Rectal smooth muscle tissue (tissue), 1 donor: ENCODE results near the gene LIN54.

Source experiments
- H3K27ac ChIP-seq: one replicate; pipeline ENCODE4 v1.7.0; 2013; ENCODE audit warnings: low read depth, low read length, inconsistent platforms
- H3K27me3 ChIP-seq: one replicate; pipeline ENCODE4 v1.7.0; 2013; ENCODE audit warnings: low read length; ENCODE audit not compliant: control insufficient read depth, insufficient read depth
- H3K36me3 ChIP-seq: one replicate; pipeline ENCODE4 v1.7.0; 2013; ENCODE audit warnings: low read length; ENCODE audit not compliant: control insufficient read depth, insufficient read depth
- H3K4me1 ChIP-seq: one replicate; pipeline ENCODE4 v1.7.0; 2013; ENCODE audit warnings: low read length; ENCODE audit not compliant: control insufficient read depth, insufficient read depth
- H3K4me3 ChIP-seq: one replicate; pipeline ENCODE4 v1.7.0; 2013; ENCODE audit warnings: low read length
- H3K9ac ChIP-seq: one replicate; pipeline ENCODE4 v1.7.0; 2013; ENCODE audit warnings: low read length

LIN54 gene

GRCh38 chr4:82968972-82969371 lies 41.7 kb downstream of the LIN54 start:
- Histone ChIP-seq H3K27me3 (no peaks in the 10 kb centered on the region), H3K4me3 (no peak overlapping the region), H3K4me1 (no peaks in the 10 kb centered on the region), H3K36me3 (no peaks in the 10 kb centered on the region), H3K9ac (no peak overlapping the region), H3K27ac (no peak overlapping the region)

- Histone ChIP-seq H3K36me3 (no peaks in the 10 kb centered on the region), H3K4me1 (no peaks in the 10 kb centered on the region)
These were observed 44.9 kb downstream of the LIN54 start for GRCh38 chr4:82965763-82966162.

GRCh38 chr4:82957045-82957444 lies 53.6 kb downstream of the LIN54 start:
- Histone ChIP-seq H3K9ac (no peak overlapping the region), H3K4me3 (no peak overlapping the region), H3K4me1 (no peaks in the 10 kb centered on the region), H3K27ac (no peak overlapping the region), H3K36me3 (no peaks in the 10 kb centered on the region), H3K27me3 (no peaks in the 10 kb centered on the region)

More at GRCh38 chr4:82965763-82966162, 44.9 kb downstream of the LIN54 start:
- H3K27me3 ChIP-seq: no peaks in the 10 kb centered on the region
- H3K4me3 ChIP-seq: no peak overlapping the region
- no peak overlapping the region for H3K9ac ChIP-seq
- no peak overlapping the region for H3K27ac ChIP-seq

GRCh38 chr4:82954212-82954611 lies 56.4 kb downstream of the LIN54 start:
- Histone ChIP-seq H3K27ac (no peak overlapping the region), H3K4me3 (no peak overlapping the region), H3K36me3 (no peaks in the 10 kb centered on the region), H3K4me1 (no peaks in the 10 kb centered on the region), H3K27me3 (no peaks in the 10 kb centered on the region), H3K9ac (no peak overlapping the region)

DNA sequence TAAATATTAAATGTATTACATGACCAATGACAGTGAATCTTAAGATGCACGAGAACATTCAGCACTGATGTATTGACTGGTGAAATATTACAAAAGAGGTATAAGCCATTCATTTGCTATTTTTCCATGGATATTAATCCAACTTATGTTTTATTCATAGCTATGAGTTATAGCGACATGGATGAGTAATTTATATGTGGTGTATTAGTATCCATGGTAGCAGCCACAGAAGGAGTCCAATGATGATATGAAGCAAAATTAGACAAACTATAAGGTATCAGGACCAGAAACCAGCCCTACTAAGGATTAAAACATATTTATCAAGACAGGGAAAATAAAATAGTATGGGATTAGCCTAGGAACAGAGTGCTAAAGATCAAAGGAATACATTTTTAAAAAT lies 59.4 kb downstream of the LIN54 start:
- no peaks in the 10 kb centered on the region for H3K36me3 ChIP-seq
- H3K4me1 ChIP-seq: no peaks in the 10 kb centered on the region
- no peak overlapping the region for H3K27ac ChIP-seq
- no peak overlapping the region for H3K9ac ChIP-seq
- no peak overlapping the region for H3K4me3 ChIP-seq
- H3K27me3 ChIP-seq: no peaks in the 10 kb centered on the region

DNA sequence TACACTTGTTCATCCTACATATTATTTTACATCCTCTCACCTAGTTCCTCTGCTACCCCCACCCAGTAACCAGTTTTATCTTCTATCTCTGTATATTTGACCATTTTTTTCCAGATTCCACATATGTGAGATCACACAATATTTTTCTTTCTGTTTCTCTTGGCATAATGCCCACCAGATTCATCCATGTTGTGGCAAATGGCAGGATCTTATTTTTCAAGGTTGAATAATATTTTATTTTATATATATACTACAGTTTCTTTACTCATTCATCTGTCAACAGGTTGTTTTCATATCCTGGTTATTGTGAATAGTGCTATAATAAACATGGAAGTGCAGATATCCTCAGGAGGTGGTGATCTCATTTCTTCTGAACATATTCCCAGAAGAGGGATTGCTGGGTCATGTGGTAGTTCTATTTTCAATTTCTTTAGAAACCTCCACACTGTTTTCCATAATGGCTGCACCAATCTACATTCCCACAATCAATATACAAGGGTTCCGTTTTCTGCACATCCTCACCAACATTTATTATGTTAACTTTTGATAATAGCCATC lies 61.9 kb downstream of the LIN54 start:
- Histone ChIP-seq H3K9ac (no peak overlapping the region), H3K27ac (no peak overlapping the region), H3K36me3 (no peaks in the 10 kb centered on the region), H3K4me1 (no peaks in the 10 kb centered on the region), H3K4me3 (no peak overlapping the region), H3K27me3 (no peaks in the 10 kb centered on the region)

GRCh38 chr4:82947498-82947897 lies 63.1 kb downstream of the LIN54 start:
- Histone ChIP-seq H3K27ac (no peak overlapping the region), H3K4me1 (no peaks in the 10 kb centered on the region), H3K9ac (no peak overlapping the region), H3K27me3 (no peaks in the 10 kb centered on the region), H3K36me3 (no peaks in the 10 kb centered on the region), H3K4me3 (no peak overlapping the region)

GRCh38 chr4:82939414-82939813 lies 71.2 kb downstream of the LIN54 start:
- Histone ChIP-seq H3K9ac (no peak overlapping the region), H3K27me3 (no peaks in the 10 kb centered on the region), H3K27ac (no peak overlapping the region), H3K4me1 (no peaks in the 10 kb centered on the region), H3K36me3 (peaks cover 5% of the 10 kb centered on the region), H3K4me3 (no peak overlapping the region)

DNA sequence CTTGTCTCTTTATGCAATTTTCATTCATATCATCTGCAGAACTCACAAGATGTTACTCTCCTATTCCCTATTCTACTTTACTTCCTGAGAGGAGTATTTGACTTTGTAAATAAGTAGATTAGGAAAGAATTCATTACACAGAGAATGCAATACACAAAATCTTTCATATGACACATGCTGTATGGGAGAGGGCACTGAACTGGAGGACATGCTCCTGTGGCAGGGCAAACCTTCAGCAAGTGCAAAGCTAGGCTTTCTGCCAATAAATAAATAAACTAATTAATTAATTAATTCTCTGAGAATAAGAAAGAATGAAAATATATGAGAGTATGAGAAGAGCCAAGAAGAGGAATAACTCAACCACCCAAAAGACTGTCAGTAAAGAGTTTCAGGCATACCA lies 76.2 kb downstream of the LIN54 start:
- H3K4me3 ChIP-seq: no peak overlapping the region
- H3K27ac ChIP-seq: no peak overlapping the region
- no peak overlapping the region for H3K9ac ChIP-seq
- peaks cover 3% of the 10 kb centered on the region for H3K36me3 ChIP-seq
- no peaks in the 10 kb centered on the region for H3K4me1 ChIP-seq
- H3K27me3 ChIP-seq: no peaks in the 10 kb centered on the region

- no peak overlapping the region for H3K27ac ChIP-seq
- H3K4me3 ChIP-seq: no peak overlapping the region
- H3K9ac ChIP-seq: no peak overlapping the region
- H3K27me3 ChIP-seq: no peaks in the 10 kb centered on the region
- no peaks in the 10 kb centered on the region for H3K36me3 ChIP-seq
- H3K4me1 ChIP-seq: no peaks in the 10 kb centered on the region
These were observed 79.5 kb downstream of the LIN54 start for GRCh38 chr4:82930848-82931755.

DNA sequence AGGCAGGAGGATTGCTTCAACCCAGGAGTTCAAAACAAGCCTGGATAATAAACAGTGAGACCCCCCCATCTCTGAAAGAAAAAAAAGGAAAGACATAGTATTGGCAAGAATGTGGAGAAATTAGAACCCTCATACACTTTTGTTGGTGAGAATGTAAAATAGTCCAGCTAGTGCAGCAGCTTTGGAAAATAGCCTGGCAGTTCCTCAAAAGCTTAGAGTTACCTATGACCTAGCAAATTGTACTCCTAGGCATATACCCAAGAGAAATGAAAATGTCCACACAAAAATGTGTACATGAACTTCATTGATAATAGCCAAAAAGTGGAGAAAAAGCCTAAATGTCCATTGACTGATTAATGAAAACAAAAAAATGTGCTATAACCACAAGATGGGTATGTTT lies 88.8 kb downstream of the LIN54 start:
- no peaks in the 10 kb centered on the region for H3K36me3 ChIP-seq
- no peak overlapping the region for H3K9ac ChIP-seq
- H3K4me3 ChIP-seq: no peak overlapping the region
- no peak overlapping the region for H3K27ac ChIP-seq
- H3K27me3 ChIP-seq: no peaks in the 10 kb centered on the region
- no peaks in the 10 kb centered on the region for H3K4me1 ChIP-seq

DNA sequence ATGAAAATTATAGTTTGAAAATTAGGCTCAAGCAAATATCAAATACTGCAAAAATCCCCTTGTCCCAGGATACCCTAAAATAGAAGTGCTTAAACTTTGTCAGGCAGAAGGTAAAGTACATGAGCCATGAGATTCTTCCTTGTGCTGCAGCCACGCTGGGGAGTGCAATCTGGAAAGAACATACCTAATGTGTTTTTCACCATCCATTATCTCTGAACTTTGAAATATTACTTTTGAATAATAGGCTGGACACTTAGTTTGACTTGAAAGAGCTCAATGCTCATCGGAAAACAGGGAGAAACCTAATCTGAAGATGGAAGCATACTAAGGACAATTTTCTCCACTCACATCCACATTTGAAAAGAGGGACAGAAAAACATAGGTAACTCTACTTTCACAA lies 91.2 kb downstream of the LIN54 start:
- no peaks in the 10 kb centered on the region for H3K4me1 ChIP-seq
- H3K36me3 ChIP-seq: no peaks in the 10 kb centered on the region
- H3K4me3 ChIP-seq: no peak overlapping the region
- no peaks in the 10 kb centered on the region for H3K27me3 ChIP-seq
- H3K27ac ChIP-seq: no peak overlapping the region
- no peak overlapping the region for H3K9ac ChIP-seq

DNA sequence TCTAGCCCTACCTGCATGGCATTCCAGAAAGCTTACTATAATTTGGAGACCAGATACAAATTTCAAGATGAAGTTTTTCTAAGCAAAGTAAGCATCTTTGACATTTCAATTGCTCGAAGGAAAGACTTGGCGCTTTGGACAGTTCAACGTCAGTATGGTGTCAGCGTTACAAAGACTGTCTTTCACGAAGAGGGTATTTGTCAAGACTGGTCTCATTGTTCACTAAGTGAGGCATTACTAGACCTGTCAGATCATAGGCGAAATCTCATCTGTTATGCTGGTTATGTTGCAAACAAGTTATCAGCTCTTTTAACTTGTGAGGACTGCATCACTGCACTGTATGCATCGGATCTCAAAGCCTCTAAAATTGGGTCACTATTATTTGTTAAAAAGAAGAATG lies 92.5 kb downstream of the LIN54 start:
- Histone ChIP-seq H3K4me1 (no peaks in the 10 kb centered on the region), H3K36me3 (no peaks in the 10 kb centered on the region), H3K27me3 (no peaks in the 10 kb centered on the region), H3K9ac (no peak overlapping the region), H3K4me3 (no peak overlapping the region), H3K27ac (no peak overlapping the region)
